ENCODE data around the gene C1S. TPM values are rescaled to one million over a fixed set of nuclear protein-coding genes. Genes with fewer than 3 reads are reported as not detected.

Gene C1S
- total and polyA plus RNA-seq, 2 of the 4 experiments (the other 2 are of a cell fraction): 49.6 to 85.4 TPM

- intact Hi-C loops (cut with micrococcal nuclease) (no loop called here), in situ Hi-C loops (cut with MboI; ENCODE audit: low sequenced_read_pairs) (no loop called here), dilution Hi-C loops (cut with HindIII; ENCODE audit: low sequenced_read_pairs, unreplicated experiment) (no loop called here)
- H3K27me3 ChIP-seq (ENCODE audit: control insufficient read depth, insufficient read depth, low read length): no peaks in the 10 kb centered on the region
- peaks cover 14% of the 10 kb centered on the region; the same call in 1 of the 2 replicates for H3K9me1 ChIP-seq (ENCODE audit: insufficient read depth, low read length)
- H3K14ac ChIP-seq (replicated peaks; ENCODE audit: low read depth, low read length): no peak overlapping the region
- H4K91ac ChIP-seq (ENCODE audit: insufficient read depth, low read depth, low read length): no peak overlapping the region
- WGBS, 2 experiments (ENCODE audit: extremely low coverage in 2 of 2, insufficient read length in 1 of 2): 86% methylated on average over 2 of the region's 10 CpGs; no CpG with 5 or more reads in 1 of the 2 experiments
- H3K4me2 ChIP-seq (ENCODE audit: low read depth, low read length): no peak overlapping the region
- H3K23ac ChIP-seq (ENCODE audit: low read depth, low read length): no peak overlapping the region
- peaks cover 14 to 22% of the 10 kb centered on the region in 2 experiments for H3K79me1 ChIP-seq (ENCODE audit: low read depth in 1 of 2, low read length in 2 of 2)
- H2BK120ac ChIP-seq (ENCODE audit: low read depth, low read length): no peak overlapping the region
- DNase-seq: no peak
- peaks cover 4% of the 10 kb centered on the region for H4K20me1 ChIP-seq (ENCODE audit: insufficient read depth, low read length)
- H3K36me3 ChIP-seq (ENCODE audit: control insufficient read depth, insufficient read depth, low read length): peaks cover 26% of the 10 kb centered on the region
- peak; percentile 24 for ATAC-seq (ENCODE audit: low read depth)
- H3K18ac ChIP-seq (ENCODE audit: low read depth, low read length): no peak overlapping the region
- H3K9me3 ChIP-seq (ENCODE audit: control insufficient read depth, insufficient read depth, low read length): no peaks in the 10 kb centered on the region
- peaks cover 4% of the 10 kb centered on the region; the same call in 1 of the 2 replicates for H3K4me1 ChIP-seq (ENCODE audit: control insufficient read depth, insufficient read depth, low read length)
- no peak overlapping the region for H3K27ac ChIP-seq (ENCODE audit: insufficient read depth, low read length)
- POLR2A ChIA-PET (ENCODE audit: unreplicated experiment): no interaction called here
- no TSS peak for BruUV-seq (replicated peaks)
- no peak overlapping the region for H4K5ac ChIP-seq (ENCODE audit: low read depth, low read length)
- TF ChIP-seq ELK1 (IDR thresholded peaks at IDR 0.05; ENCODE audit: borderline replicate concordance, low read depth, low read length) (no peak), SMC3 (IDR thresholded peaks at IDR 0.05; ENCODE audit: low read depth, low read length) (no peak), USF2 (IDR thresholded peaks at IDR 0.05; ENCODE audit: low read depth, low read length) (no peak), NFE2L2 (IDR thresholded peaks at IDR 0.05; ENCODE audit: low read depth, low read length) (no peak), CTCF (conservative IDR thresholded peaks at IDR 0.05; ENCODE audit: low read depth, low read length) (no peak), CHD1 (IDR thresholded peaks at IDR 0.05; ENCODE audit: low read depth, low read length) (no peak), RCOR1 (IDR thresholded peaks at IDR 0.05; ENCODE audit: insufficient replicate concordance, low read length) (no peak), RFX5 (IDR thresholded peaks at IDR 0.05; ENCODE audit: low read depth, low read length) (no peak), CEBPB (IDR thresholded peaks at IDR 0.05; ENCODE audit: low read depth, low read length) (no peak), MXI1 (IDR thresholded peaks at IDR 0.05; ENCODE audit: borderline replicate concordance, low read depth, low read length) (no peak), RAD21 (IDR thresholded peaks at IDR 0.05; ENCODE audit: low read length) (no peak), MAFK (IDR thresholded peaks at IDR 0.05; ENCODE audit: low read depth, low read length) (no peak), BHLHE40 (IDR thresholded peaks at IDR 0.05; ENCODE audit: low read depth, low read length) (no peak), POLR2A (IDR thresholded peaks at IDR 0.05; ENCODE audit: low read depth, low read length) (no peak), FOS (IDR thresholded peaks at IDR 0.05; ENCODE audit: low read depth, low read length) (no peak), MAZ (IDR thresholded peaks at IDR 0.05; ENCODE audit: borderline replicate concordance, low read depth, low read length) (no peak)
- H2AFZ ChIP-seq (replicated peaks; ENCODE audit: low read length, poor library complexity): no peak overlapping the region
- H4K8ac ChIP-seq (ENCODE audit: low read depth in 2 of 2, low read length in 2 of 2): no peak overlapping the region
- H2BK5ac ChIP-seq (ENCODE audit: low read depth, low read length, poor library complexity, severe bottlenecking): no peak overlapping the region
- no peak overlapping the region for H2AK9ac ChIP-seq (replicated peaks; ENCODE audit: low read depth, low read length, poor library complexity)
- H2BK15ac ChIP-seq (ENCODE audit: low read depth, low read length): no peak overlapping the region
- CTCF ChIA-PET: no interaction called here
- H2BK20ac ChIP-seq (ENCODE audit: low read depth, low read length): no peak overlapping the region
- no peak overlapping the region for H2AK5ac ChIP-seq (ENCODE audit: low read depth, low read length)
- no peak overlapping the region for H3K56ac ChIP-seq (ENCODE audit: extremely low read depth, insufficient read depth, low read length)
- no peak overlapping the region for H3K4me3 ChIP-seq (ENCODE audit: insufficient read depth, low read depth, low read length)
- H3K4ac ChIP-seq (ENCODE audit: low read depth, low read length): no peak overlapping the region
- no peak overlapping the region for H3K9ac ChIP-seq (ENCODE audit: low read depth, low read length)
These were observed 41.2 kb downstream of the C1S start for GRCh38 chr12:7101694-7102131.

All from IMR-90 (cell line).